GM19023 (cell line): ENCODE measurements around the gene ASTN1.

Experiments
- ATAC-seq: cut with Tn5 transposase; IDR thresholded peaks from one replicate; pipeline ENCODE4 v1.9.1; 2021; ENCODE audit warnings: mild to moderate bottlenecking, moderate library complexity; ENCODE audit not compliant: unreplicated experiment

Gene ASTN1

GRCh38 chr1:177045151-177045550 lies 119.4 kb downstream of the ASTN1 start:
- no peak for ATAC-seq

GRCh38 chr1:177044390-177044789 lies 120.1 kb downstream of the ASTN1 start:
- ATAC-seq, result no peak

- no peak for ATAC-seq
Measured at GRCh38 chr1:177043597-177043996, 120.9 kb downstream of the ASTN1 start.

- no peak for ATAC-seq
Measured at GRCh38 chr1:177035586-177035985, 128.9 kb downstream of the ASTN1 start.

GRCh38 chr1:177033628-177034027 lies 130.9 kb downstream of the ASTN1 start:
- no peak for ATAC-seq

GRCh38 chr1:177032434-177032833 lies 132.1 kb downstream of the ASTN1 start:
- ATAC-seq, result no peak

- ATAC-seq, result no peak
Measured at GRCh38 chr1:177024623-177025022, 139.9 kb downstream of the ASTN1 start.

- no peak for ATAC-seq
Measured at GRCh38 chr1:177023726-177024125, 140.8 kb downstream of the ASTN1 start.

GRCh38 chr1:177023249-177023648 lies 141.3 kb downstream of the ASTN1 start:
- ATAC-seq, result no peak

GRCh38 chr1:177021687-177022086 lies 142.8 kb downstream of the ASTN1 start:
- no peak for ATAC-seq

GRCh38 chr1:177020851-177021589 lies 143.5 kb downstream of the ASTN1 start:
- no peak for ATAC-seq

GRCh38 chr1:177017287-177017852 lies 147.1 kb downstream of the ASTN1 start:
- no peak for ATAC-seq

- no peak for ATAC-seq
Measured at GRCh38 chr1:177014325-177014724, 150.2 kb downstream of the ASTN1 start.

- ATAC-seq, result no peak
Measured at GRCh38 chr1:177012342-177012925, 152.1 kb downstream of the ASTN1 start.

GRCh38 chr1:177011508-177011907 lies 153.0 kb downstream of the ASTN1 start:
- no peak for ATAC-seq

- ATAC-seq, result no peak
Measured at GRCh38 chr1:177010211-177010825, 154.2 kb downstream of the ASTN1 start.

- no peak for ATAC-seq
Measured at GRCh38 chr1:177008653-177009052, 155.9 kb downstream of the ASTN1 start.

GRCh38 chr1:177007437-177008161 lies 156.9 kb downstream of the ASTN1 start:
- no peak for ATAC-seq

- ATAC-seq, result no peak
Measured at GRCh38 chr1:177002891-177003290, 161.6 kb downstream of the ASTN1 start.

GRCh38 chr1:177001556-177001955 lies 163.0 kb downstream of the ASTN1 start:
- no peak for ATAC-seq

- ATAC-seq, result no peak
Measured at GRCh38 chr1:176998183-176998795, 166.2 kb downstream of the ASTN1 start.
